ENCODE results near the gene SLC9A9.

Gene SLC9A9

DNA sequence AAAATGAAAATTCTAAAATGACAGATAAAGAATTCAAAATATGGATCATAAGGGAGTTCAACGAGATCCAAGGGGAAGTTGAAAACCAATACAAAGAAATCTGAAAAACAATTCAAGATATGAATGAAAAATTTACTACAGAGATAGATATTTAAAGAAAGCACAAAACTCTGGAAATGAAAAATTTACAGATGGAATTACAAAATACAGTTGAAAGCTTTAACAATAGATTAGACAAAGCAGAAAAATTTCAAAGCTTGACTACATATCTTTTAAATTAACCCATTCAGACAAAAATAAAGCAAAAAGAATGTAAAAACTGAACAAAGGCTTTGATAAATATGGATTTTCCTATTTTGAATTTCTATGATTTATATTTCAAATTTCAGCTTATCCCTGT is 211.1 kb downstream of the SLC9A9 start:
- no peak for DNase-seq

DNA sequence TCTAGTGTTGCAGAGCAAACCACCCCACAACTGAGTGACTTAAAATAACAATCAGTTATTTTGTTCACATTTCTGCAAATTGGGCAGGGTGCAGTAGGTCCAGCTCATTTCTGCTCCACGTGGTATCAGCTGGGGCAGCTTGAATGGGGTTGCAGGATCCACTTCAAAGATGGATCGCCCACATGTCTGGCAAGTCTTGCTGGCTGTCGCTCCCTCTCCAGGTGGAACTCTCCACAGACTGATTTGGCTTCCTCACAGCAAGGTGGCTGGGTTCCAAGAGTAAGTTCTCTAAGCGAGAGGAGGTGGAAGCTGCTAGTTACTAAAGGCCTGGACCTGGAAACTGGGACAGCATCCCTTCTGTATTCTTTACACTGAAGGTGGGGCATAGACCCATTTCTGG is 213.3 kb downstream of the SLC9A9 start:
- no peak for DNase-seq

DNA sequence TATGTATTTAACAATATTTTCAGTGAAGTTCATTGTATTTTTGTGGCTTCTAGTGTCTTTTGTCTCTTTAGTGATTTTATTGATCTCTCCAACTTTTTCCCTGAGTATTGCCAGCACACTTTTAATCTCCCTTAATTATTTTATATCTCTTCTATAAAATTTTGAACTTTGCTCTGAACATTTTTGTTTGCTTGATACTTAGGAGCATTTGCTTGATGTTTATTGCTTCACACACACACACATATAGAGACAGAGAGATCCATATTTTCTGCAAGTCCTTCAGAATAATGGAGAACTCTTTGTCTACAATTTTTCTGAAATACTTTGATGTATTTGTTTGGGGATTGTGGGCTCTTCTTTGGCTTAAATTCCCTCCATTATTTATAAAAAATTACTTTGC is 213.8 kb downstream of the SLC9A9 start:
- DNase-seq: no peak

DNA sequence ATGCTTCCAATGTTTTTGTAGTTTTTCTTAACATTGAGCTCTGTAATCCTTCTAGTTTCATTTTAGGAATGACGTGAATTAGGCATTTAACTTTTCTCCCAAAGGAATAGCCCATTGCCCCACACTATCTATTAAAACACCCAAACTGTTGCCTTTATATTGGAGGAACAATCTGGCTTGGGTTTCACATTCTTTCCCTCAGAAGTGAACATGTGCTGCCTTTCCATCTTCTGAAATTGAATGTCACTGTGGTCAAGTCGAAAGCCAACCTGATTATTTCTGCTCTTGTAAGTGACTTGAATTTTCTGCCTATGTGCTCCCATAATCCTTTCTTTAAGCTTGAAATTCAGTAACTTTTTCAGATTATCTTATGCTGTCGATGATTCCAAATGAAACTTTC is 214.5 kb downstream of the SLC9A9 start:
- no peak for DNase-seq

DNA sequence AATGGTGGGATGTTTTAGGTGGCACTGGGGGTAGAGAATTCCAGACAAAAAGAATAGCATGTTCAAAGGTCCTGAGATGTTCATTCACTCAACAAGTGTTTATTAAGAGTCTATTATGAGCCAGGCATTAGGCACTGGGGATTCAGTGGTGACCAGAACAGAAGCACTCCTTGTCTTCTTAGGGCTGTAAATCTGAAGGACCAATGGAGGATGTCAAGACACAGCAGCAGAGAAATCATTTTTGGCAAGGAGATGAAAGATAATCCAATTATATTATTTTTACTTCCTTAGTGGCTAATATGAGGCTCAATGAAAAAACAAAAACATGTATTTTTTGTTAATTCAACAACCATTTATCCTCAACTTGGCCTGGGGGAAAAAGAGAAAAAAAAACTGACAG is 218.5 kb downstream of the SLC9A9 start:
- DNase-seq: no peak

DNA sequence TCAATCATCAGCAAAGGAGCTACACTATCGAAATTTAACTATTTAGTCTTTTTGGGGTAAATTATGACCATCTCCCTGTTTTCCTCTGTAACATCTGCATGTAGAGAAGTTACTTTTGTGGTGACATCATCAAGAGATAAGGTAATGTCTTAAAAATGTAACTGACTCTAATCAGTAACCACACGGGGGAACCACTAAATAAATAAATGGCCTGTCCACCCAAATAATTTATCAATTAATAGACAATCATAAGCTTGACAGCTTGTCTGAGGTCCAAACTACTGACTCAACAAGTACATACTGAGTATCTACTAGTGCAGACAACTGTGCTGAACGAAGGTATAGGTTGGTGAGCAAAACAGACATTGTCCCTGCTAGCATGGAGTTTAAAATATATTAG is 219.3 kb downstream of the SLC9A9 start:
- no peak for DNase-seq

DNA sequence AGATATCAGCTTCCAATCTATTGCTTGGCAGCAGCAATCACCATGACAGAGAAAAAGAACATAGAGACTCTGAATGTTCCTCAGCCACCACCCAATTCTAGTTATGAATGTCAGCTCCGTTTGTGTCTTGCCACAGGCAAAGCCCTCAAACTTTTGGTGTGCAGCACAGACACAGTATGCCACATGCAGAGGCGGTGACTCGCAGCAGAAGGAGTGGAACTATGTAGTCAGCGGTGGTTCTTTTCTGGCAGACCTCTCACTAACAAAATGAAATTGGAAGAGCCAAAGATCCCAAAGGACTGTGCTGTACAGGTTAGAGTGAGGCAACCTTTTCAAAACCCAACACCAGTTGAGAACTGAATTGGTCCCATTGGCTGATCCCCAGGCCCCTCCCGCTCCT is 220.9 kb downstream of the SLC9A9 start:
- no peak for DNase-seq

DNA sequence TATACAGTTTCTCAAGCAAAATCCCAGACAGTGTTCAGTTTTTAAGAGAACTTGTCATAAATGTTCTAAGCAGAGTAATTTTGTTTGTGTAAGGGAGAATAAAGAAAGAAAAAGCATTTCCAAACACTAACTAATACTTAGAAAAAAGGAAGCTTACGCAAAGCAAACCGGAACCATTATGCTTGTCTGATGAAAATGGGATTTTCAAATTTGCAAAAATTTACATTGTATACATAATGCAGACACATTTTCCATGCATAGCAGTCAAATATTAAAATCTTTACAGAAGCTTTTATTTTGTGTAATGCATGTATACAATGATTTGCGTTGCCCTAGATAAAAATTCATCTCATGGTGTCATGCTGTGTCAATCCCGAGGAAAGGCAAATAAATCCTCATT is 229.0 kb downstream of the SLC9A9 start:
- no peak for DNase-seq

DNA sequence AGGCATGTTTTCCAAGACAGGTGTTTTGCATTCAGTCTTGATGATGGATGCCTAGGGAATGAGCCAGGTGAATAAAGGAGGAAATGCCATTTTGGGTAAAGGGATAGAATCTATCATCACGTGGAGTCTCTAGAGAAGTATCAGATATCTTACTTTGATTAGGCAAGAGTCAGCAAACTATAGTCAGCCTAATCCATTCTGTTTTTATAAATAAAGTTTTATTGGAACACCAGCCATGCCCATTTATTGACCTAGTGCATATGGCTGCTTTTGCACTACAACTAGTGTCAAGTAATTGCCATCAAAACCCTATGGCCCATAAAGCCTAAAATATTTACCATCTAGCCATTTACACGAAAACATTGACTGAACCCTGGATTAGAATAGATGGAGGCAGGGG is 231.2 kb downstream of the SLC9A9 start:
- DNase-seq: no peak

DNA sequence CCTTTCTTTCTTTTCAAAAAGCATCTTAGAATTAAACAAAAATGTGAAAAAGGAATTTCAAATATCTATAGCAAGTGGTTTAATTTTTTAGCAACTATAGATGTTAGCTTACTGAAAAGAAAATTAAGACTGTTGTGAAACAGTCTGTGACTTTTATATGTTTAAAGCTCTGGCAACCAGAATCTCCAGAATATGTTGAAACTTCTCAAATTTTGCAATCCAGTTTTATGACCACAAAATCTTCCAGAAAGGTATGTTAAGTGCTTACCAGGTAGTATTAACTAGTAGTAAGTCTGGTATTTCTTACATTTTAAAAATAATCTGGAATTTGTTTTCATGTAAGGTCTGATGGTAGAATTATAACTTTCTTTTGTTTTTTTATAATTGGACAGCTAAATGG is 235.0 kb downstream of the SLC9A9 start:
- DNase-seq: no peak

DNA sequence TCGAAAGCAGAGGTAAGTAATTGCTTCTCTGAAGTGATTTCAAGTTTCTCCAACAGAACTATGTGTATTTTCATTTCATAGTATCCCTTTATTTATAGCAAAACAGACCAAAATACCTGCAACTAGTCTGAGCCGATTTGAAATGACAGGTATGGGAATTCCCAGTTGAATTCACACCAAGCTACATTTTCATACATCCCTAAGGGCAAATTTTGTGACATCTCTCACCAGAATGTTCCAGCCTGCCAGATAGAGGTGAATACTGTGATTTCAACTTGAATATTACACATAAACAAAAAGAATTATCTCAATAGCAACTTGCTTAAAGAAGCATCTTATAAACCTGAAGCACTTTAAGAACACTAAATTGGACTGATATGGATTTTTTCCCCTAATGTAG is 235.7 kb downstream of the SLC9A9 start:
- no peak for DNase-seq

DNA sequence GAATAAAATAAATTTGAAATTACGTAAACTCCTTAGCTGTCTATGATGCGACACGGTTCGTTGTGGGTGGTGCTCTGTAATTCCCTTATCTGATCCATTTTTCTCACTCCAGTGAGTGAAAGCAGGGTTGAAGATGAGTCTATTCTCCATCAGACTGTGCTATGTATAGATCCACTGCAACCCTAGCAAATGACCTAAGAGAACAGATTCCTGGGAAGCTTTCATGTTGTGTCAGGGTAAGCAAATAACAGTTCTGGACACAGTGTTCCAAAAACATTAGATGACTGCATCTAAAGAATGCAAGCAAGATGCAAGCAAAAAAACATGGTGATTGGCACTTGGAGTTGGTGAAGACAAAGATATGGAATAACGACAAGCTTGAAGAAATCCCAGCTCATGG is 239.3 kb downstream of the SLC9A9 start:
- no peak for DNase-seq

DNA sequence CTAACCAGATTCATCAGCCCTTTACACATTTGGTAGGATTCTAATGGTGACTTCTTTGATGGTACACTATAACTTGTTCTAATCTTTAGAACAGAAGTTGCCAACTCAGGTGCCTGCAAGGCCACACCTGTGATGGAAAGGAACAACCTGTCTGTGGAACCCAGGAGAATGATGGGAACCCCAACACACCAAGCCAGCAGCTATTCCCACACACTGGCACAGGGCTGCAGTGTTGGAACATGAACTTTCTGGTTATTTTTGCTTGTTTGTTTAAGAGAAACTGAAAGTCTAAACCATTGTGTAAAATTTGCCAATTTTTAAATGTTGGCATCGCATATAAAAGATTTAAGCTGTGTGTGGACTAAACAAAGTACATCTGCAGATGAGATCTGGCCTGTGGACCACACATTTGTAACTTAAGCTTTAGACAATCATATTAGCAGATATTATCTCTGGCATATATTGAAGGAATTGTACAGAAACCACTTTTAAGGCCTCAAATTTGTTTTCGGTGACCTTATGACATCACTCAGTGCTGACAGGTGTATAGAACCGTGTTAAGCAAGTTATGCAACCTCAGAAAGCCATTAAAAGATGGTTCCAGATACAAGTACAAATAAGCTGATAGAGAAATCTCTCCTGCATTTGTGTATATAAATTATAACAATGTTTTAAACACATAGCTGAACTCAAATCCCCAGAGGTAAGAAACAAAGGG is 242.9 kb downstream of the SLC9A9 start:
- no peak for DNase-seq

DNA sequence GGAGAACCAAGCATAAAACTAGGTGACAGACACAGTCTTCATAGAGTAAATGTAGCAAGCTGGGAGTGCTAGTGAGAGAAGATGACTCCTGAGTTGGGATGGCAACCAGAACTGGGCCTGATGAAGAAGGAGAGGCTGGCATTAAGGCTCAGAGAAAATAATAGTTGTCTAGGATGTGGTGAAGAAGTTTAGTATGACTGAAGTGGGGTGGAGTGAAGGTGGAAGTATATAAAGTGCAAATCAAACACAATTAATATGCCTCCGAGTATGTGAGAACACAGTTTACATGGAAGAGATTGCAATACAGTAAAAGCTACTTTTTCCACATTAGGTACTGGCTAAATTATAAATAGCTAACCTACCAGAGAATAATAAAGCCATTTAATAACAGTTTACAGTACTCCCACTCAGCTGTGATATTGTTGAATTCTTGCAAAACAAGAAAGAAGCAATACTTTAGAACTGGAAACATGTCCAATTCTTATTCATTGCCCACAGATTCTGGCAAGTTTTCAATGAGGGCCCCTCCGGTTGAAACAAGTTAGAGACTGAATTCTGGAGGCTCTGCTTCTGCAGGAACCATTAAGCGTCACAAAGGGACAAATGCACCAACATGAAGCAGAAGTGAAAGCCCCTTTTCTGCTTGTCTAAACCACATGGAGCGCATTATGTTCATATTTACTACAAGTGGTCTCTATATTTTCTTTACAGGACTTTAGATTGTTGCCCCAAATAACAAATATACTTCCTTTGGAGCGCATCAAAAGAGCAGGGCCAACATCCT is 243.7 kb downstream of the SLC9A9 start:
- no peak for DNase-seq

DNA sequence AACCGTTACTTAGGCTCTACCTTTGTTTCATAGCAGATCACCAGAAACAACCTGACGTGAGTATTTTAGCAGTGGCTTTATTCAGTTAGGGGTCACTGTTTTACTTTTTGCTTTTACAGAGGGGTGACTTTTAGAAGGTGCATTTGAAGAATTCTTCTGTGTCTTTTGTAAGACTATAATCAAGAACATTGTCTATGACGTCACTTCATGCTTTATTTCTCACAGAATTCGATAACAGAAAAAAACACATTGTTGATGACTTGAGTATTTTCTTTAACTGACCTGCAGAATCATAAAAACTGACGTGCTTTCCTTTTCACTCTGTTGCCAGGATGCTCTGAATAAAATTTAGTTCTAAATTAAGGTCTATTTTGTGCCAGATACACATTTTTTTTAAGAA is 244.5 kb downstream of the SLC9A9 start:
- no peak for DNase-seq

DNA sequence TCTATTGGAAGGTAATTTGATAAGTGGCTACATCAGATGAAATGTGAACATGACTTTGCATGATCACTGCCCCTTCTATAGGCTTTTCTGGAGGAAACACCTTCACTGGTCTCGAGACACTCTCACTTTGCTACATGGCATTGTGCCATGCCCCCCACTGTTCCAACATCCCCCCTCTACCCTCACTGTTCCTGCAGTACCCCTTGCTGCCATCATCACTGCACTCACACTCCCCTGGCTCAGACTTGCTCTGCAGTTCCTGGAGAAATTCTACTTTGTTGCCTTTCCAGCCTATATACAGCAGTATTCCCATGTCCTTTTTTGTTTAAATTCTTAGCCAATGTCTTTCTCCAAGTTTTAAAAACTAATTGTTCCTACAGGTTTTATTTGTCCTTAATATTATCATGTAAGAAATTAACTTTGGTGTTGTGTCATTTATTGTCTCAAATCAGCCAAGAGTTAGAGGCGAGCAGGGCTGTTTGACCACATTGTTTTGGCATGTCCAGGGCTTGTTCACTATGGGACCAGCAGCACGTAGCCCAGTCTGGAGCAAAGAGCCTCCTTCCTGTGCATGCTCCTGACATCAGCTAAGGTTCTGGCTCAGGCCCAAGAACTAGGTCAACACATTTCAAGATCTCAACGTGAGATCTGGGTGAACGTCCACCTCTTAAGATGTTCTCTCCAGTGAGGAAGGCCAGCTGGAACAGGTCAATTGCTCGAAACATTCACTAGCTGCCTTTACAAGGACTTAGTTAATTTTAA is 246.4 kb downstream of the SLC9A9 start:
- DNase-seq: no peak

DNA sequence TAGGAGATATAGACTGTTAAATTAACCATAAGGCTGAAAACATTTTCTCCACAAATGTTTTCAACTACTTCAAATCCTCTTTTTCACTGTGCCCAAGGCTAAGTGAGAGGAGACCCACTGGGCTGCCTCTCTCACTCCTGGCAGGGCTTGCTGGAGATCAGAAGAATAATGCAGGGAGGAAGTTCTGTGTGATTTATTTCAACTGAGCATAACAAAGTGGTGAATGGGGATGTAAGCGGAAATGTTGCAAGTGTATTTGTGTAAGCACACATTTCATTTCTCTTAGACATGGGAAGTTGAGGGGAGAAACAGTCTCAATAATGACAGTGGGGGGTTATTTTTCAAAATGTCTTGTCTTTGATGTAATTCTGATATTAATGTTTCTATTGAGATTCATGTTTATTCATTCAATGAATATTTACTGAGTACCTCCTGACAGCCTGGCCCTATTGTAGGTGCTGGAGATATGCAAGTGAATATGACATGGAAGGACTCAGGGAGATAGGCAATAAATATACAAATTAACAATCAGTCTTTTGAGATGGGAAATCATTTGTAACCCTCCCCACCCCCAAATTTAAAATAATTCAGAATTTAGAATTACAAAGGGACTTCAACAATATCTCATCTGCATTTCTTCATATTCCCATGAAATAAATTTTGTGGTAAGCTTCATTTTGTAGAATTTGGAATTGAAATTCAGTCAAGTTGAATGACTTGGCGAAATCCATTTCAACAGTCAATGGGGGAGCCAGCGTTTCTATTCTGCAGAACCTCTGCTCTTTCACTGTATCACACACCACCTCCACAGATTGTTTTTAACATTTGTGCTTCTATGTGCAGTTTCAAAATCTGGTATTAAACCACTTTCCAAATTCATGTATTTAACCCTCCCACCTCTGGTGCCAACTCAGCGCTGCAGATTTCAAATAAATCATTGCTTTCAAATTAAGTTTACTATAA is 247.2 kb downstream of the SLC9A9 start:
- no peak for DNase-seq

DNA sequence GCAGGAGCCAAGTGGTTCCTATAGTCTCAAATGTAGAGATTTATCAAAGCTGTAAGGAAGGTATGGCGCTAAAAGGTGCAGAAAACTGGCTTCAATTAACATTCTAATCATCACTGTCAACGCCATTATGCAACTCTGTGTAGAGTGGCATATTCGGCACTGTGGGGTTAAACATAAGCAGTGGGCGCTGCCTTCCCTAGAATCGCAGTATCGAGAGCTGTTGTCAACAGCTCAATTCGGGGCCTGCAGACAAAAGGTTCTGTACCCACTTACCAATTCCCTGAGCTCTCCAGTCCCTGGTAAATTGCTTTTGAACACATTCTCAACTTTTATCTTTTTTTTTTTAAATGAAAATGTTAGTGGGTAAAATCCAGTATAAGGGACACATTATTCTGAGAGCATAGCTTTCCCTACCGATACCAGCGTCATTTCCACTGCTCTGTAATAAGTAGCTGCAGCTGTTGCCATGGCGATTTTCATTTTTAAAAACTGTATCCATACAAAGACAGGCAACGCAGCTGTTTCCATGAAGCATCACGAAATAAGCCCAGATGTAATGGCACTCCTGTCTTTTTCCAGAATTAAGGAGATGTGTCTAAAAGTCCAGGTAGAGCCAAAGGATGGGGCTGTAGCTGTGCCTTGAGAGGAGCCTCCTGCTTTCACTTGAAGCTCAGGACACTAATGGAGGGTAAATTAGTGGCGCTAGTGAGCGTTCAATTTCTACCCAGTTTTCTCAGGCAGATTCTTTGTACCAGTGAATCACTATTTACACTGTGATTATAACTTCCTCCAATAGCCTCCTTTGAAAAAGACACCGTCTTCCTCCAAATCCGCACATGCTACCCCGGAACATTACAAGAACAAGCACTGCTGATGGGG is 250.3 kb downstream of the SLC9A9 start:
- DNase-seq: no peak

DNA sequence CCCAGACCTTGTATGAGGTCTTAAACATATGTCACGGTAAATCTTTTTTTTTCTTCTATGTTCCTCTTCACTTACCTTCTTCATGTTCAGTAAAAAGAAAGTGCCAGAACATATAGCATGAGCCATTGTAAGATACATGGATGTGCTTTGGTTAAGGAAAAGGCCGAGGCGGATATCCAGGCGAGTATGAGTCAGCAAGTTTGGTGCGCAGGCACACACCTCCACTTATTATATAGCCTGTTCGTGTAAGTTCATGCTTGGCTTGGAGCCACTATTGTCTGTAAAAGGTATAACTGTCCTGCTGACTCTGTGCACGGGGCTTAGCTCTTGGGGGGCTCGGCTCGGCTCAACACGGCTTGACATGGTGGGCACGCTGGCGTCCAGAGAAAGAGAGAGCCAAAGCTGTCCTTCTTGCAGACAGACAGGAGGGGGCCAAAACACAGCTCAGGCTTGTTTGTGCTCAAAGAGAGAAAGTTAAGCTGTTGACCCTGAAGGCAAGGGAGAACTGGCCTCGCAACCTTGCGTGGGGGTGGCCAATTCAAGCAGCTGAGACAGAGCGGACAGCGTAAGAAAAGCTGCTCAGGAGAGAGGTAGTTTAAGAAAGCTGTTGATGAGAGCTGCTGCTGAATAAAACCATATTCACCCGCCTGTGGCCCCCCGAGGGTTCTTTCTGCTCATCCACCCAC is 251.2 kb downstream of the SLC9A9 start:
- DNase-seq: no peak

DNA sequence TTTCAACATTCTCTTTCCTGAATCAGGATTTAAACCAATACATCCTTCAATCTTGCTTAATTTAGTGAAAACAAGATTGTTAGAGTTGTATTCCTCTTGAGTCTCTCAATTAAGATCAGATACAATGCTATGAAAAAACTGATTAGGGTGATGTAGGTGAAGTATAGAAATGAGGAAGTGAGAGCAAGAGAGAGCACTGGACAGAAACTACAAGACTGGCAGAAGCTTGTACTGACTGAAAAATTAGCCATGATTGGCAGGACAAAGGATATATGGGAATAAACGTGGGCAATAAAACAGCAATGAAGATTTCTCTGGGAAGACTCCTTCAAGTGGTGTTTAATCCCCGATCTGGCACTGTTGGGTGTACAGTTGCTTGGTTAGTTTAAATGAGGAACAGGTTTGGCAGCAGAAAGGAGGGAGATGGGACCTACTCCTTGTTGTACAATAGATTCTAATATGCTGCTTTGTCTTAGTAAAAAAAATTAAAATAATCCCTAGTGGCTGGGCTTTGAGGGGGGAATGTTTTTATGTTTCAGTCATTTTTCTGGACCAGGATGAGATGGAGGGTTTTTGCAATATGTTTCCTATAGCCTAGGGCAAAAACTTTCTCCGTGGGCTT is 252.7 kb downstream of the SLC9A9 start:
- no peak for DNase-seq

DNA sequence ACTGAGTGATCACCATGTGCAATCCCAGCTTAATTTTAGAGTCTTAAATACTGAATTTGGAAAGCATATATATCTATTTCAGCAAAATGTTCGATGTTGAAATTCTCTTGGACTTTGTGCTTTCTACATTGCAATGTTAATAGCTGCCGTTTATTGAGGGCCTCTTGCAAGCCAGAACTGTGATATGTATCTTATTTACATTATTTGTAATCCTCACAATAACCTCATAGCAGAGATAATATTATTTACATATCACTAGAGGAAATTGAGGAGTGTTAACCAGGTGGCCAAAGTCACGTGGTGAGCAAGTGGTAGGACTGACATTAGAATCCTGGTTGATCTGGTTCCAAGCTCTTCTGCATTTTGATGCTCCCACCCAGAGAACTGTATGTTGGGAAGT is 254.1 kb downstream of the SLC9A9 start:
- DNase-seq: no peak
